ENCODE measurements around the gene KCNJ4. TPM values are rescaled to one million over a fixed set of nuclear protein-coding genes. Genes with fewer than 3 reads are reported as not detected.

KCNJ4 gene
- total RNA-seq, 3 donors from 2014 or later (not counting 1 experiment from before 2014, with no cell fraction given), result not detected

DNA sequence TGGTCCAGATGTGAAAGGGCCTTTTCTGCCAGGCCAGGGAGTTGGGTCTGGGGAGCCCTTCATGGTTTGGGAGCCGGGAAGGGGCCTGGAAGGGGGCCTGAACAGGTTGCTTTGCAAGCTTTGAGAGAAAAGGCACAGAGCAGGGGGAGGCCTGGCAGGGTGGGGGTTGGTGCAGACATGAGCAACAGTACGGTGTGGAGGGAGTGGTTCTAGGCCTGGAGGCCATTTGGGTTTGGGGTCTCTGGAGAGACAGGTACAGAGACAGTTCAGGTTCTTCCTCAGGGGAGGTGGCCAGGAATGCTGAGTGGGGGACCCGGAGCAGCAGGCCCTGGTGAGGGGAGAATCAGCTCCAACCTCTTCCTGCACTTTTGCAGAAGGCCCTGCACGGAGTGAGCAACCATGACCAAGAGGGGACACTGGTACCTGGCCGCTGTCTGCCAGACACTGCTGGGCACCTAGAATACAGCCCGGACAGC is 14.3 kb upstream of the KCNJ4 start:
- intact Hi-C loops (cut with micrococcal nuclease), result no loop called here
- no peak overlapping the region for H3K4me3 Mint-ChIP-seq
- H3K27me3 ChIP-seq (ENCODE audit: control insufficient read depth, insufficient read depth, low read length), result peaks cover 5% of the 10 kb centered on the region
- ATAC-seq (no peak), DNase-seq (no peak)
- H3K27me3 Mint-ChIP-seq (ENCODE audit: low read depth in 2 of 2), result peaks cover 0 to 19% of the 10 kb centered on the region in 2 donors
- WGBS (ENCODE audit: insufficient coverage), result 96% methylated on average over 6 of the region's 6 CpGs
- no peaks in the 10 kb centered on the region for H3K9me3 Mint-ChIP-seq
- no peaks in the 10 kb centered on the region for H3K36me3 ChIP-seq (ENCODE audit: control insufficient read depth, insufficient read depth, low read length)
- peaks cover 0 to 15% of the 10 kb centered on the region in 2 donors for H3K4me1 Mint-ChIP-seq
- no peaks in the 10 kb centered on the region for H3K36me3 Mint-ChIP-seq
- no peak overlapping the region for H3K27ac Mint-ChIP-seq
- peaks cover 11% of the 10 kb centered on the region for H3K4me1 ChIP-seq (ENCODE audit: control insufficient read depth, insufficient read depth, low read length)
- TF ChIP-seq, protein P1, sequence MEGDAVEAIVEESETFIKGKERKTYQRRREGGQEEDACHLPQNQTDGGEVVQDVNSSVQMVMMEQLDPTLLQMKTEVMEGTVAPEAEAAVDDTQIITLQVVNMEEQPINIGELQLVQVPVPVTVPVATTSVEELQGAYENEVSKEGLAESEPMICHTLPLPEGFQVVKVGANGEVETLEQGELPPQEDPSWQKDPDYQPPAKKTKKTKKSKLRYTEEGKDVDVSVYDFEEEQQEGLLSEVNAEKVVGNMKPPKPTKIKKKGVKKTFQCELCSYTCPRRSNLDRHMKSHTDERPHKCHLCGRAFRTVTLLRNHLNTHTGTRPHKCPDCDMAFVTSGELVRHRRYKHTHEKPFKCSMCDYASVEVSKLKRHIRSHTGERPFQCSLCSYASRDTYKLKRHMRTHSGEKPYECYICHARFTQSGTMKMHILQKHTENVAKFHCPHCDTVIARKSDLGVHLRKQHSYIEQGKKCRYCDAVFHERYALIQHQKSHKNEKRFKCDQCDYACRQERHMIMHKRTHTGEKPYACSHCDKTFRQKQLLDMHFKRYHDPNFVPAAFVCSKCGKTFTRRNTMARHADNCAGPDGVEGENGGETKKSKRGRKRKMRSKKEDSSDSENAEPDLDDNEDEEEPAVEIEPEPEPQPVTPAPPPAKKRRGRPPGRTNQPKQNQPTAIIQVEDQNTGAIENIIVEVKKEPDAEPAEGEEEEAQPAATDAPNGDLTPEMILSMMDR (IDR thresholded peaks at IDR 0.05), result no peak
- H3K9me3 ChIP-seq (ENCODE audit: control insufficient read depth, insufficient read depth, low read length), result no peaks in the 10 kb centered on the region
- no peak overlapping the region for H3K4me3 ChIP-seq (ENCODE audit: low read length)
- no peak overlapping the region for H3K27ac ChIP-seq (ENCODE audit: low read length)

DNA sequence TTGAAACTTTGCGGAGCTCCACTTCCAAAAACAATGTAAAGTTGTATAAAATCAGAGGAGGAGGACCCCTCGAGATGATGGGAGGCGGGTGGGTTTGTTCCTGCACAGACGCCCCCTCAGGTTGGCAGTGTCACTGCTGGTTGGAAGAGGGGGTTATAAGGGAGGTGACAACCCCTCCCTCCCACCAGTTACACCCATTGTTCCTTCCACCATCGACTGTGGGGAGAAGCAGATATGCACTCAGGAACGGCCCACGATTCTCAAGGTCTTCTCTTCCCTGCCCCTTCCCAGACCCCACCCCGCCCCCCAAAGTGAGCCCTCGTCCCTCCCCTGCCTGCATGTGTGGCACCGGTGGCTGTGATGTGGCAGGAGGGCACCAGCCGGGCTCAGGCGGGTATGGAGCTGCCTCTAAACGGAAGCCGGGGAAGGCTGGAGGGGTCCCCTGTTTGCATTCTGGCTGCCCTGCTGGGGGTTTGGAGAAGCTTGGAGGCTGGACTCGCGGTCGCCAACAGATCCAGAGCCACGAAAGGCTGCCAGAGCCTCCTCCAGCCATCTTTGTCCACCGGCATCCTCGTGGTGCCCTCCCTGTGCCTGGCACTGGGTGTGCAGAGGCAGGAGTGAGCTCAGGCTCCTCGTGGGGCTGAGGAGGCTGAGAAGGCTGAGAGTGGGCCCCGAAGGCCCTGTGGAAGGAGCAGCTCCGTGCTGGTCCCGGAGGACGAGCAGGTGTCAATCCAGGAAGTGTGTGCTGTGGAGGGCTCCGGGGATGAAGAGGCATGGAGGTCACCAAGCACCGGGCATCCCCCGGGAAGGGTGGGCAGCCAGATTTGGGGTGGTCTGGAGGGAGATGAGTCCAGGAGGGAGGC is 13.7 kb upstream of the KCNJ4 start:
- no peak overlapping the region for H3K27ac ChIP-seq (ENCODE audit: low read length)
- H3K9me3 ChIP-seq (ENCODE audit: control insufficient read depth, insufficient read depth, low read length), result no peaks in the 10 kb centered on the region
- Mint-ChIP-seq H3K9me3 (no peaks in the 10 kb centered on the region), H3K36me3 (no peaks in the 10 kb centered on the region), H3K27ac (peak overlapping the region in 1 of 2 donors; percentile 71), H3K27me3 (ENCODE audit: low read depth in 2 of 2) (peaks cover 6 to 25% of the 10 kb centered on the region in 2 donors), H3K4me3 (peak overlapping the region; percentile 71), H3K4me1 (peaks cover 0 to 15% of the 10 kb centered on the region in 2 donors)
- no peaks in the 10 kb centered on the region for H3K36me3 ChIP-seq (ENCODE audit: control insufficient read depth, insufficient read depth, low read length)
- TF ChIP-seq, protein P1 (IDR thresholded peaks at IDR 0.05), result no peak
- H3K4me3 ChIP-seq (ENCODE audit: low read length), result no peak overlapping the region
- H3K27me3 ChIP-seq (ENCODE audit: control insufficient read depth, insufficient read depth, low read length), result peaks cover 9% of the 10 kb centered on the region
- peaks cover 11% of the 10 kb centered on the region for H3K4me1 ChIP-seq (ENCODE audit: control insufficient read depth, insufficient read depth, low read length)
- DNase-seq, result no peak
- 82% methylated on average over 25 of the region's 28 CpGs for WGBS (ENCODE audit: insufficient coverage)
- intact Hi-C loops (cut with micrococcal nuclease), result no loop called here
- ATAC-seq, result no peak

DNA sequence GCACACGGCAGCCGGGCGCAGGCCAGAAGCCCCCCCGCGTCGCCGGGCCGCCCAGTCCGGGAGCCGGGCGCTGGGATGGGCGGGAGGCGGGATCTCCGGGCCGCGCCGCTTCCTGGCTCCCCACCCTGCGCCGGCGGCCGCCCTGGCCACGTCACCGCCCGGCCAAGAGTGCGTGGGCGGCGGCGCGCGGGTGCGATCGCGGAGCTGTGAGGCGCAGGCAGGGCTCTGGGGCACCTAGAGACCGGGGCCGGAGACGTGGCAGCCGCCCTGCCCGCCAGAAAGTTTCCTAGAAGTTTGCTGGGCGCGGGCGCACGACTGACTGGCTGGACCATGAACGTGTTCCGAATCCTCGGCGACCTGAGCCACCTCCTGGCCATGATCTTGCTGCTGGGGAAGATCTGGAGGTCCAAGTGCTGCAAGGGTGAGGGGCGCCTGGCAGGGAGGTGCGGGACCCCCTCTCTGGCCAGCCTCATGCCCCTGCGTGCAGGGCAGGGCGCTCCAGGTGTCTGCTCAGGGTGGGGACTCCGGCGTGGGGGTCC is 13.0 kb upstream of the KCNJ4 start, which contains the start of gene KDELR3:
KDELR3 (plus strand) TSS at position 193 of the 539 bp plus-strand sequence; CDS start at position 331, 138 bp downstream.
- Histone ChIP-seq H3K4me1 (ENCODE audit: control insufficient read depth, insufficient read depth, low read length) (peaks cover 11% of the 10 kb centered on the region), H3K9me3 (ENCODE audit: control insufficient read depth, insufficient read depth, low read length) (no peaks in the 10 kb centered on the region), H3K27me3 (ENCODE audit: control insufficient read depth, insufficient read depth, low read length) (peaks cover 12% of the 10 kb centered on the region), H3K4me3 (ENCODE audit: low read length) (peak within 1 kb of the TSS; percentile 31), H3K27ac (ENCODE audit: low read length) (no peak within 1 kb of the TSS), H3K36me3 (ENCODE audit: control insufficient read depth, insufficient read depth, low read length) (no peaks in the 10 kb centered on the region)
- 2% methylated on average over 53 of the region's 53 CpGs for WGBS (ENCODE audit: insufficient coverage)
- ATAC-seq, result peak; percentile 79 to 96 (median 89)
- no peaks in the 10 kb centered on the region for H3K36me3 Mint-ChIP-seq
- H3K4me3 Mint-ChIP-seq, result peak within 1 kb of the TSS; percentile 83
- peak; percentile 52 to 58 for DNase-seq
- TF ChIP-seq, protein P1 (IDR thresholded peaks at IDR 0.05), result no peak
- no peaks in the 10 kb centered on the region for H3K9me3 Mint-ChIP-seq
- H3K27ac Mint-ChIP-seq, result peak within 1 kb of the TSS in 1 of 2 donors; percentile 71
- intact Hi-C loops (cut with micrococcal nuclease), result no loop called here
- H3K27me3 Mint-ChIP-seq (ENCODE audit: low read depth in 2 of 2), result peaks cover 13 to 32% of the 10 kb centered on the region in 2 donors
- peaks cover 0 to 15% of the 10 kb centered on the region in 2 donors for H3K4me1 Mint-ChIP-seq
